Stimulated activated CD4-positive, alpha-beta T cell treated with anti-CD3 and anti-CD28 coated beads, Interleukin-4, amount 100 ng/mL, for 24 hours (primary cell): Measurements from ENCODE around the gene TOPBP1.
"Not testable (repeated sequence)": the region's sequence is repeated elsewhere in the genome, so short reads cannot be mapped to it uniquely, and the experiment has no call there.

Source experiments
- DNase-seq: peaks from one replicate; pipeline ENCODE4 v3.0.0-alpha.2; 2020

Gene TOPBP1

GRCh38 chr3:133568294-133569014, 93.3 kb downstream of the TOPBP1 start:
- no peak for DNase-seq

DNA sequence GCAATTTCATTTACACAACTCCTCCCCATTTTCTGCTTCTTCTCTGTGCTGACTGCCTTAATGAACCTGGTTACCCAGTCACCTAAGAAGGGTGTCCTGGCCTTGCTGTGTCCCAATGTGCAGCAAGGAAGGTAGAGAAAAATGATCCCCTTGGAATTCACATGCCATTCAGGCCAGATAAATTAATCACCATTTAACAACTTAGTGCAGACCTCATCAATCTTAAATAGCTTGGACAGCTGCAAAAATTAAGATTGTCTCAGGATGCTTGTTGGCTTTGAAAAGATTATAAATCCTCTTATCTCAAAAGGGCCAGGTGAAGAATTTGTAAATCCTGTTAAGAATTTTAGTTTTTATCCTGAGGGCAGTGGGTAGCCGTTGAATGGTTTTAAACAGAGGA, 97.9 kb downstream of the TOPBP1 start:
- DNase-seq = no peak

DNA sequence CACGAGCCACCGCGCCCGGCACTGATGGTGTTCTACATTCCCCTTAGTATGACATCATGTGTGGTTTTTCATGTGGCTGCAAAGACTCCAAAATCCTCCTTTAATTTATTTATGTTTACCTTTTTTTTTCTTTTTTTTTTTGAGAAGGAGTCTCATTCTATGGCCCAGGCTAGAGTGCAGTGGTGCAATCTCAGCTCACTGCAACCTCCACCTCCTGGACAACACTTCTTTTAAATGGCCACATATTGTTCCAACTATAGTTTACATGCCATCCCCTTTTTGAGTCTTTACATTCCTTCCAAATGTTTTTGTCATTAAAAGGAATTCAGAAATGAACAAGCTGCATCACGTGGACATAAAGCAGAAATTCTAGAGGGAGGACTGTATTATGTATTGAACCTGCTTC, 98.6 kb downstream of the TOPBP1 start:
- no peak for DNase-seq

GRCh38 chr3:133562376-133562775, 99.4 kb downstream of the TOPBP1 start:
- no peak for DNase-seq

- DNase-seq = no peak
Measured at GRCh38 chr3:133561679-133562078, 100.1 kb downstream of the TOPBP1 start.

GRCh38 chr3:133551589-133551988, 110.2 kb downstream of the TOPBP1 start:
- DNase-seq = not testable (repeated sequence)
